ENCODE results near the gene SPATA20. TPM values are rescaled to one million over a fixed set of nuclear protein-coding genes. Genes with fewer than 3 reads are reported as not detected.

The SPATA20 gene
- total and polyA plus RNA-seq, 11 donors = 13.8 to 83.0 (median 52.3) TPM

DNA sequence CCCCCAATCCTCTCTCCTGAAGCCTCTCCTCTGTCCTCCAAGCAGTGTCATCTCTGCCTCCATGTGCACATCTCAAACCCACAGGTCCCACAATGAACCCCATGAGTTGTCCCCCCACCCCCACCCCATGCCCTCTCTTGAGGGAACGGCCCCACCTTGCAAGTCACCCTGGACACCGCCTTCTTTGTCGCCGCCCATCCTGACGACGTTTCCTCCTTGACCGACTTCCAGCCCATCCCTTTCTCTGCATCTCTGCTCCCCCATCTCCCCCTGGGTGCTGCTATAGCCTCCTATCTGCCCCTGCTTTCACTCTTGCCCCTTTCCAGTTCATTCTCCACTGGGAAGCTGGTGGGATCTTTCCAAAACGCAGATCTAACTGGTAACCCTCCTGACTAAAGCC lies 1.7 kb upstream of the SPATA20 start:
- Histone ChIP-seq H3K36me3 (peaks cover 0 to 6% (median 0%) of the 10 kb centered on the region in 9 donors), H3K4me1 (peaks cover 0 to 46% (median 29%) of the 10 kb centered on the region in 12 donors), H3K4me3 (no peak overlapping the region), H3K27me3 (peaks cover 0 to 2% (median 0%) of the 10 kb centered on the region in 9 donors), H3K9me3 (no peaks in the 10 kb centered on the region), H3K27ac (no peak overlapping the region)
- no peak for DNase-seq
- 42 to 63% (median 52%) methylated on average over 8 of the region's 8 CpGs for WGBS, 4 donors
- no peak for TF ChIP-seq POLR2A (IDR thresholded peaks at IDR 0.05)
- TF ChIP-seq, protein P1, sequence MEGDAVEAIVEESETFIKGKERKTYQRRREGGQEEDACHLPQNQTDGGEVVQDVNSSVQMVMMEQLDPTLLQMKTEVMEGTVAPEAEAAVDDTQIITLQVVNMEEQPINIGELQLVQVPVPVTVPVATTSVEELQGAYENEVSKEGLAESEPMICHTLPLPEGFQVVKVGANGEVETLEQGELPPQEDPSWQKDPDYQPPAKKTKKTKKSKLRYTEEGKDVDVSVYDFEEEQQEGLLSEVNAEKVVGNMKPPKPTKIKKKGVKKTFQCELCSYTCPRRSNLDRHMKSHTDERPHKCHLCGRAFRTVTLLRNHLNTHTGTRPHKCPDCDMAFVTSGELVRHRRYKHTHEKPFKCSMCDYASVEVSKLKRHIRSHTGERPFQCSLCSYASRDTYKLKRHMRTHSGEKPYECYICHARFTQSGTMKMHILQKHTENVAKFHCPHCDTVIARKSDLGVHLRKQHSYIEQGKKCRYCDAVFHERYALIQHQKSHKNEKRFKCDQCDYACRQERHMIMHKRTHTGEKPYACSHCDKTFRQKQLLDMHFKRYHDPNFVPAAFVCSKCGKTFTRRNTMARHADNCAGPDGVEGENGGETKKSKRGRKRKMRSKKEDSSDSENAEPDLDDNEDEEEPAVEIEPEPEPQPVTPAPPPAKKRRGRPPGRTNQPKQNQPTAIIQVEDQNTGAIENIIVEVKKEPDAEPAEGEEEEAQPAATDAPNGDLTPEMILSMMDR (IDR thresholded peaks at IDR 0.05) = no peak
- intact Hi-C loops (cut with DNase I) = loop anchor here in 9 of 10 donors (5.0 to 10.0 kb wide), 12 partner anchors 63 to 419 kb away; partner anchors contain the start of gene ANKRD40 (in 1 of the 9)
- ATAC-seq = no peak

DNA sequence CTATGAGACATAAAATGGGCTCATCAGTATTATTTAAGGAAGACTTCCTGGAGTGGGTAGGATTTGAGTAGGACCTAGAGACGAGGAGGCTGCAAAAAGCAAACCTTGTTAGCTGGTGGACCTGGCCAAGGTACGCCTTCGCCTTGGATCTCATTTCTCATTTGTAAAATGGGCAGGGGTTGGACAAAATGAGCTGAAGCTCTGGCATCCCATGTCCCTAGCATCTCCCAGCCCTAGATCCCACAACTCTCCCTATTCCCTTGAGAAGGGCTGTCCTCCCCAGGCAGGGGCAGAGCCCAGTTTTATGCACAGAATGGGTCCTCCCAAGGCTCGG lies 306 bp upstream of the SPATA20 start:
- peaks cover 0 to 15% (median 0%) of the 10 kb centered on the region in 9 donors for H3K36me3 ChIP-seq
- H3K27me3 ChIP-seq = peaks cover 0 to 2% (median 0%) of the 10 kb centered on the region in 9 donors
- no peak for TF ChIP-seq POLR2A (IDR thresholded peaks at IDR 0.05)
- TF ChIP-seq, protein P1 (IDR thresholded peaks at IDR 0.05) = no peak
- DNase-seq = no peak
- ATAC-seq = no peak
- peak overlapping the region in 8 of 12 donors; percentile 74 to 94 (median 79) for H3K27ac ChIP-seq
- intact Hi-C loops (cut with DNase I) = loop anchor here in 9 of 10 donors (1.0 to 10.0 kb wide), 21 partner anchors 64 to 418 kb away; partner anchors contain the start of genes ANKRD40 (in 1 of the 9) and RSAD1 (in 1 of the 9)
- H3K4me3 ChIP-seq = peak overlapping the region in 10 of 12 donors; percentile 56 to 87 (median 68)
- WGBS, 4 donors = 48 to 63% (median 52%) methylated on average over 3 to 4 of the region's 4 CpGs
- H3K4me1 ChIP-seq = peaks cover 0 to 42% (median 24%) of the 10 kb centered on the region in 12 donors
- H3K9me3 ChIP-seq = no peaks in the 10 kb centered on the region

DNA sequence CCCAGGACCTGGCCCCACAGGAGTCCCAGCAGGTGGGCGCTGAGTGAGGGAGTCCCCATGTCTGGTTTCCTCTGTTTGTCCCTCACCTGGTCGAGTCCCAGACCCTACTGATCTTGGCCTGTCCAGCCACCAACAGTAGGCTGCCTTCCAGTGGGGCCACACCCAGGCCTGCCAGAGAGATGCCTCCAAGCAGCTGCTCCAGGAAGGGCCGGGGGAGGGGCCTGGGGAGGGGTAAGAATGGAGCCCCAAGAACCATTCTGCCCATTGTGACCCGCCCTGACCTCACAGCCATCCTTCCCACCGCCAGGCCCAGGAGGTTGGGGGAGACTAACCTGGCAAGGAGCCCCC lies 736 bp downstream of the SPATA20 start:
- WGBS, 4 donors = 44 to 82% (median 70%) methylated on average over 4 to 5 of the region's 5 CpGs
- Histone ChIP-seq H3K36me3 (peaks cover 0 to 19% (median 0%) of the 10 kb centered on the region in 9 donors), H3K4me3 (peak overlapping the region in 10 of 12 donors; percentile 34 to 87 (median 68)), H3K9me3 (no peaks in the 10 kb centered on the region), H3K4me1 (peaks cover 0 to 33% (median 19%) of the 10 kb centered on the region in 12 donors), H3K27me3 (peaks cover 0 to 2% (median 0%) of the 10 kb centered on the region in 9 donors), H3K27ac (peak overlapping the region in 8 of 12 donors; percentile 74 to 94 (median 86))
- intact Hi-C loops (cut with DNase I) = loop anchor here in 9 of 10 donors (1.0 to 10.0 kb wide), 21 partner anchors 65 to 417 kb away; partner anchors contain the start of genes ANKRD40 (in 1 of the 9) and RSAD1 (in 1 of the 9)
- ATAC-seq (no peak), DNase-seq (no peak)
- no peak for TF ChIP-seq POLR2A (IDR thresholded peaks at IDR 0.05)
- TF ChIP-seq, protein P1 (IDR thresholded peaks at IDR 0.05) = no peak

DNA sequence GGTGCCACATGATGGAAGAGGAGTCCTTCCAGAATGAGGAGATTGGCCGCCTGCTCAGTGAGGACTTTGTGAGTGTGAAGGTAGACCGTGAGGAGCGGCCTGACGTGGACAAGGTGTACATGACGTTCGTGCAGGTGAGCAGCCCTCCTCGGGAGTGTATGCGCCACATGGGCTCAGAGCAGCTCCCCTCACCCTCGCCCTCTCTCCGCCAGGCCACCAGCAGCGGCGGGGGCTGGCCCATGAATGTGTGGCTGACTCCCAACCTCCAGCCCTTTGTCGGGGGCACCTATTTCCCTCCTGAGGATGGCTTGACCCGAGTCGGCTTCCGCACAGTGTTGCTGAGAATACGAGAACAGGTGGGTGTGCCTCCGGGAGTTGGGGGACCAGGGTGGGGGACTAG lies 1.9 kb downstream of the SPATA20 start:
- Histone ChIP-seq H3K36me3 (peaks cover 0 to 24% (median 0%) of the 10 kb centered on the region in 9 donors), H3K27ac (no peak overlapping the region), H3K4me1 (peaks cover 0 to 25% (median 15%) of the 10 kb centered on the region in 12 donors), H3K4me3 (no peak overlapping the region), H3K27me3 (peaks cover 0 to 2% (median 0%) of the 10 kb centered on the region in 9 donors), H3K9me3 (no peaks in the 10 kb centered on the region)
- no peak for TF ChIP-seq POLR2A (IDR thresholded peaks at IDR 0.05)
- TF ChIP-seq, protein P1 (IDR thresholded peaks at IDR 0.05) = no peak
- ATAC-seq = no peak
- DNase-seq = no peak
- 87 to 92% (median 89%) methylated on average over 14 to 18 of the region's 18 CpGs for WGBS, 4 donors
- intact Hi-C loops (cut with DNase I) = loop anchor here in 9 of 10 donors (5.0 to 10.0 kb wide), 12 partner anchors 67 to 416 kb away; partner anchors contain the start of gene ANKRD40 (in 1 of the 9)

All from heart left ventricle (tissue), 16 donors.